ENCODE data around the gene CCDC89. TPM values are rescaled to one million over a fixed set of nuclear protein-coding genes. Genes with fewer than 3 reads are reported as not detected.

The CCDC89 gene
- total and polyA plus RNA-seq, 10 of the 15 experiments (the other 5 are each of a cell fraction or from before 2014, with no cell fraction given): 0.11 to 0.15 TPM; not detected in 8

DNA sequence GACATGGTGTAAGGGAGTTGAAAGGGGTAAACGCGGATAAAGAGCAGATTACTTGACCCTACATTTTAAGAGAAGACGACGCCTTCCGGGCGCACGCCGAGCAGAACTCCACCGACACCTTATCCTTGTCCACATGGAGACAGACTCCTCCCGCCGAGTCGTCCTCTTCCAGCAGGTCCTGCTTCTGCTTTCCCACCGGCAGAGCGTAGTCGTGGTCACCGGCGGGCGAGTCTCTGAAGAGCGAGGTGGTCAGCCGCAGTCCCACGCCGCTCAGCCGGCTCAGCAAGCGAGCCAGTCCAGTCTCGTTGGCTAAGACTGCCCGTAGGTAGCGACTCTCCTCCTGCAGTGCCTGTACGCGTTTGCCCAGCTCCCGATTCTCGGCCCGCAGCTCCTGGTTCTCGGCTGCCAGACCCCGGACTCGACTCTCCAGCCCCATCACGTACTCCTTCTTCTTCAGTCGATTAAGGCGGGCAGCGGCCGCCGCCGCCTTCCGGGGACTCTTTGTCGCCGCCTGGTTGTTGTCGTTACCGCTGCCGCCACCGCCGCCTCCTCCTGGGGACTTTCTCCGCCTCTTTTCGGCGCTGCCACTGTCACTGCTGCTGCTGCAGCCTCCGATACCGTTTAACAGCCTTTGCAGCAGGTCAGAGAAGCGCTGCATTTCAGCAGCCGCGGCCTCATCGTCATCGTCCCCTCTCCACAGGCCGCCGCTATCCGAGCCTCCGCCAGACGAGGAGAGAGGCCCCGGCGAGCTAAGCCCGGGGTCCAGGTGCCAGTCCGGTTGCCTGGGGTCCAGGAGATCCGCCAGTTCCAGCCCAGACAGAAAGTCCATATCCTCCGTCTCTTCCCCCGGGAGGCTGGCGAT is 22.0 kb downstream of the CCDC89 start:
- FAIRE-seq (no peak), ATAC-seq (peak; percentile 82), DNase-seq (ENCODE audit: low read depth, low spot score) (no peak)
- Histone ChIP-seq H3K4me1 (ENCODE audit: control insufficient read depth, insufficient read depth, low read length) (no peaks in the 10 kb centered on the region), H2AFZ (ENCODE audit: control insufficient read depth, low read depth, low read length) (peak overlapping the region; percentile 54), H3K27ac (ENCODE audit: control insufficient read depth, insufficient read depth) (peak overlapping the region; percentile 87), H4K20me1 (ENCODE audit: control insufficient read depth, insufficient read depth) (peaks cover 10% of the 10 kb centered on the region; the same call in 1 of the 2 replicates), H3K27me3 (replicated peaks in 1 of 2; ENCODE audit: control insufficient read depth in 2 of 2, insufficient read depth in 2 of 2, low read length in 1 of 2) (no peaks in the 10 kb centered on the region), H3K4me2 (ENCODE audit: control insufficient read depth, insufficient read depth) (peak overlapping the region; percentile 91), H3K4me3 (peak overlapping the region; percentile 91), H3K79me2 (ENCODE audit: control insufficient read depth, insufficient read depth, low read length) (peaks cover 62% of the 10 kb centered on the region), H3K36me3 (ENCODE audit: control insufficient read depth in 2 of 2, insufficient read depth in 2 of 2, low read length in 1 of 2) (peaks cover 0 to 11% of the 10 kb centered on the region in 2 experiments; a peak in 2 of 4 replicates), H3K9ac (ENCODE audit: control insufficient read depth, insufficient read depth, low read length) (peak overlapping the region; percentile 95), H3K9me3 (replicated peaks; ENCODE audit: control insufficient read depth, insufficient read depth, low read length) (no peaks in the 10 kb centered on the region)
- ChIA-PET CTCF (interaction anchor here (0.6 to 4.0 kb wide), 4 partner anchors 9 to 36 kb away, joined by 3 to 21 read pairs (median 4); partner anchors contain the start of genes CCDC89, TMEM126A and TMEM126B), RAD21 (ENCODE audit: unreplicated experiment) (interaction anchor here (2.9 kb wide), 1 partner anchor 36 kb away, joined by 10 read pairs; the partner anchor contains the start of genes DLG2 and TMEM126B), SMC1A (ENCODE audit: uncharacterized antibody, unreplicated experiment) (interaction anchor here (0.6 to 8.2 kb wide), 5 partner anchors 11 to 36 kb away, joined by 3 to 66 read pairs (median 3); partner anchors contain the start of gene TMEM126A), POLR2A (interaction anchor here (1.0 to 6.7 kb wide), 5 partner anchors 11 to 36 kb away, joined by 3 to 43 read pairs (median 5); partner anchors contain the start of genes DLG2, TMEM126A and TMEM126B)
- in situ Hi-C loops (cut with MboI) (no loop called here), intact Hi-C loops (cut with micrococcal nuclease; ENCODE audit: unreplicated experiment) (loop anchor here (2.0 to 10.0 kb wide), 2 partner anchors 17 to 631 kb away; partner anchors contain the start of gene TMEM126A)
- WGBS (ENCODE audit: insufficient coverage, insufficient replicate concordance, low lambda C conversion rate, missing lambda C conversion rate): under 1% methylated on average over 56 of the region's 73 CpGs
- BruUV-seq (replicated peaks): no TSS peak
- peak; percentile 40; the same call in 1 of the 2 replicates for TF ChIP-seq RUNX3 (IDR thresholded peaks at IDR 0.05; ENCODE audit: low read length)
- TF ChIP-seq MTA3 (IDR thresholded peaks at IDR 0.05; ENCODE audit: borderline replicate concordance, low read length): no peak
- no peak for TF ChIP-seq CEBPZ (IDR thresholded peaks at IDR 0.05; ENCODE audit: low read depth, low read length)
- no peak for TF ChIP-seq KDM1A (IDR thresholded peaks at IDR 0.05; ENCODE audit: borderline replicate concordance)
- no peak for TF ChIP-seq SUPT20H (IDR thresholded peaks at IDR 0.05; ENCODE audit: borderline replicate concordance, control insufficient read depth, low read depth, low read length)
- TF ChIP-seq, protein P1, sequence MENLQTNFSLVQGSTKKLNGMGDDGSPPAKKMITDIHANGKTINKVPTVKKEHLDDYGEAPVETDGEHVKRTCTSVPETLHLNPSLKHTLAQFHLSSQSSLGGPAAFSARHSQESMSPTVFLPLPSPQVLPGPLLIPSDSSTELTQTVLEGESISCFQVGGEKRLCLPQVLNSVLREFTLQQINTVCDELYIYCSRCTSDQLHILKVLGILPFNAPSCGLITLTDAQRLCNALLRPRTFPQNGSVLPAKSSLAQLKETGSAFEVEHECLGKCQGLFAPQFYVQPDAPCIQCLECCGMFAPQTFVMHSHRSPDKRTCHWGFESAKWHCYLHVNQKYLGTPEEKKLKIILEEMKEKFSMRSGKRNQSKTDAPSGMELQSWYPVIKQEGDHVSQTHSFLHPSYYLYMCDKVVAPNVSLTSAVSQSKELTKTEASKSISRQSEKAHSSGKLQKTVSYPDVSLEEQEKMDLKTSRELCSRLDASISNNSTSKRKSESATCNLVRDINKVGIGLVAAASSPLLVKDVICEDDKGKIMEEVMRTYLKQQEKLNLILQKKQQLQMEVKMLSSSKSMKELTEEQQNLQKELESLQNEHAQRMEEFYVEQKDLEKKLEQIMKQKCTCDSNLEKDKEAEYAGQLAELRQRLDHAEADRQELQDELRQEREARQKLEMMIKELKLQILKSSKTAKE (IDR thresholded peaks at IDR 0.05; ENCODE audit: low read depth, poor library complexity, severe bottlenecking): no peak
- TF ChIP-seq USF2 (IDR thresholded peaks at IDR 0.05; ENCODE audit: borderline replicate concordance, low read depth, low read length): no peak
- TF ChIP-seq SUZ12 (IDR thresholded peaks at IDR 0.05; ENCODE audit: unreplicated experiment): no peak
- TF ChIP-seq ZNF592 (IDR thresholded peaks at IDR 0.05): no peak

All from GM12878 (cell line).